MM.1S (cell line): ENCODE measurements around the gene HTRA2.

Source experiments
- EZH2 ChIP-seq: fragments of 300-600 bp; sonication (generic); optimal IDR thresholded peaks from 2 replicates; pipeline ENCODE3; 2017; ENCODE audit warnings: low read depth, mild to moderate bottlenecking, antibody characterized with exemption, low read length, mixed read lengths
- EZH2phosphoT487 ChIP-seq: fragments of 300-600 bp; sonication (generic); IDR thresholded peaks from 2 replicates; pipeline ENCODE4 v1.6.1; 2018; ENCODE audit warnings: antibody characterized with exemption, low read length
- TF ChIP-seq, protein P1 (sequence below): fragments of 300-600 bp; sonication (generic); IDR thresholded peaks from 2 replicates; pipeline ENCODE4 v1.5.1; 2016; ENCODE audit warnings: antibody characterized with exemption, low read length, mixed read lengths

DNA sequence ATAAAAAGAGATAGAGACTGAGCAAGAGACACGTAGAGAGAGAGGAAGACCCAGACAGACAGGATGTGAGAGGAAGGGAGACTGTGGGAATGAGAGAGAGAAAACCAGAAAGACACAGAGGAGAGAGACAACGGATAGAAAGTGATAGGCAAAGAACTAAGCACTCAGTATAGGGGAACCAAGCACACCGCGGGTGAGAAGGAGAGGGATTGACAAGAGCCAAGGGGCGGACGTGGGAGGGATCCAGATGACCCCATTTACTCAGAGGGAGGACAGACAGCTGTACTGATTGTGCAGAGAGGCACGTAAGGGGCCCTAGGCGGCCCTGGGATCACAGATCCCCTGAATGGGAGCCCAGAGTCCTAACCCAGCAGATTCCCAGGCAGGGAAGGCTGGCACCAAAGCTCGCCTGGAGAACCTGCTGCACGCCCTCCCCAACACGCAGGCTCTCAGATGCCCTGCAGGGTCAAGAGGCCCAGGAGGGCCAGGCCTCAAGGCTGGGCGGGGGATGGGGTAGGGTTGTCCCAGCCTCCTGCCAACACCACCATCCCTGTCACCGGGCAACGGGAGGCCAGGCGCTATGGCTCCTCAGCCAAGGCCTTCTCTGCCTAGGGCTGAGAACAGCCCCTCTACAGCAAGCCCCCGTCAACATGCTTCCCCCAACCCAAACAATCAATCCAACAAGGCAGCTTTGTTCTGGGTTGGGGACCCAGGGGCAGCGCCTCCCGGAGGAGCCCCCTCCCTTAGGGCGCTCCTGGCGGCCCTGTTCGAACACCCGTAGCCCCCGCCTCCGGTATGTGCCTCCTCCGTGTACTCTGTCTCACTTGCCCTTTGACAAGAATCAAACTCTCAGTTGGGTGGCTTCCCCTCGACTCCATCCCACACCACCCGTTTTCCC is 23.4 kb downstream of the HTRA2 start:
- TF ChIP-seq EZH2phosphoT487 (no peak), EZH2 (no peak)
- TF ChIP-seq, protein P1, sequence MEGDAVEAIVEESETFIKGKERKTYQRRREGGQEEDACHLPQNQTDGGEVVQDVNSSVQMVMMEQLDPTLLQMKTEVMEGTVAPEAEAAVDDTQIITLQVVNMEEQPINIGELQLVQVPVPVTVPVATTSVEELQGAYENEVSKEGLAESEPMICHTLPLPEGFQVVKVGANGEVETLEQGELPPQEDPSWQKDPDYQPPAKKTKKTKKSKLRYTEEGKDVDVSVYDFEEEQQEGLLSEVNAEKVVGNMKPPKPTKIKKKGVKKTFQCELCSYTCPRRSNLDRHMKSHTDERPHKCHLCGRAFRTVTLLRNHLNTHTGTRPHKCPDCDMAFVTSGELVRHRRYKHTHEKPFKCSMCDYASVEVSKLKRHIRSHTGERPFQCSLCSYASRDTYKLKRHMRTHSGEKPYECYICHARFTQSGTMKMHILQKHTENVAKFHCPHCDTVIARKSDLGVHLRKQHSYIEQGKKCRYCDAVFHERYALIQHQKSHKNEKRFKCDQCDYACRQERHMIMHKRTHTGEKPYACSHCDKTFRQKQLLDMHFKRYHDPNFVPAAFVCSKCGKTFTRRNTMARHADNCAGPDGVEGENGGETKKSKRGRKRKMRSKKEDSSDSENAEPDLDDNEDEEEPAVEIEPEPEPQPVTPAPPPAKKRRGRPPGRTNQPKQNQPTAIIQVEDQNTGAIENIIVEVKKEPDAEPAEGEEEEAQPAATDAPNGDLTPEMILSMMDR, result no peak
